ENCODE results near the gene TCEAL3.
"Not testable (repeated sequence)": the region's sequence is repeated elsewhere in the genome, so short reads cannot be mapped to it uniquely, and the experiment has no call there.

TCEAL3 gene

GRCh38 chrX:103637604-103638338 lies 30.0 kb downstream of the TCEAL3 start:
- Histone ChIP-seq H3K79me2 (ENCODE audit: insufficient read depth, low read length) (no peaks in the 10 kb centered on the region), H3K27ac (ENCODE audit: low read length) (no peak overlapping the region), H3K4me3 (ENCODE audit: low read depth in 1 of 2, low read length in 2 of 2) (no peak overlapping the region), H4K20me1 (ENCODE audit: insufficient read depth, low read length) (no peaks in the 10 kb centered on the region), H3K27me3 (ENCODE audit: insufficient read depth, low read length, poor library complexity) (no peaks in the 10 kb centered on the region), H3K4me2 (ENCODE audit: insufficient read depth, low read length) (no peak overlapping the region), H2AFZ (ENCODE audit: low read depth, low read length) (no peak overlapping the region), H3K36me3 (ENCODE audit: insufficient read depth, low read length) (no peaks in the 10 kb centered on the region), H3K9ac (ENCODE audit: low read depth, low read length) (no peak overlapping the region), H3K9me3 (ENCODE audit: insufficient read depth, low read length, severe bottlenecking) (no peaks in the 10 kb centered on the region), H3K4me1 (ENCODE audit: insufficient read depth, low read length) (no peaks in the 10 kb centered on the region)
- no peak for DNase-seq
- no peak for TF ChIP-seq CTCF (IDR thresholded peaks at IDR 0.05; ENCODE audit: borderline replicate concordance, extremely low read depth, low read length, poor library complexity, severe bottlenecking)
- no peak for TF ChIP-seq EZH2 (IDR thresholded peaks at IDR 0.05; ENCODE audit: borderline replicate concordance, low read depth, low read length, severe bottlenecking)
- no peak for ATAC-seq (ENCODE audit: insufficient read depth, low read depth)

GRCh38 chrX:103638479-103639346 lies 30.9 kb downstream of the TCEAL3 start:
- H3K36me3 ChIP-seq (ENCODE audit: insufficient read depth, low read length); H2AFZ ChIP-seq (ENCODE audit: low read depth, low read length); H3K79me2 ChIP-seq (ENCODE audit: insufficient read depth, low read length); ATAC-seq (ENCODE audit: insufficient read depth, low read depth); H3K9me3 ChIP-seq (ENCODE audit: insufficient read depth, low read length, severe bottlenecking); H3K27ac ChIP-seq (ENCODE audit: low read length); H4K20me1 ChIP-seq (ENCODE audit: insufficient read depth, low read length); DNase-seq; H3K4me3 ChIP-seq (ENCODE audit: low read depth in 1 of 2, low read length in 2 of 2); H3K4me1 ChIP-seq (ENCODE audit: insufficient read depth, low read length); H3K4me2 ChIP-seq (ENCODE audit: insufficient read depth, low read length); H3K27me3 ChIP-seq (ENCODE audit: insufficient read depth, low read length, poor library complexity); H3K9ac ChIP-seq (ENCODE audit: low read depth, low read length): not testable (repeated sequence)

GRCh38 chrX:103640401-103641155 lies 32.8 kb downstream of the TCEAL3 start:
- ATAC-seq (ENCODE audit: insufficient read depth, low read depth) (no peak), DNase-seq (no peak)
- no peak overlapping the region for H3K9ac ChIP-seq (ENCODE audit: low read depth, low read length)
- H3K79me2 ChIP-seq (ENCODE audit: insufficient read depth, low read length), result no peaks in the 10 kb centered on the region
- no peaks in the 10 kb centered on the region for H3K4me1 ChIP-seq (ENCODE audit: insufficient read depth, low read length)
- TF ChIP-seq CTCF (IDR thresholded peaks at IDR 0.05; ENCODE audit: borderline replicate concordance, extremely low read depth, low read length, poor library complexity, severe bottlenecking) (no peak), EZH2 (IDR thresholded peaks at IDR 0.05; ENCODE audit: borderline replicate concordance, low read depth, low read length, severe bottlenecking) (no peak)
- H3K4me3 ChIP-seq (ENCODE audit: low read depth in 1 of 2, low read length in 2 of 2), result no peak overlapping the region
- no peak overlapping the region for H2AFZ ChIP-seq (ENCODE audit: low read depth, low read length)
- H3K4me2 ChIP-seq (ENCODE audit: insufficient read depth, low read length), result no peak overlapping the region
- H3K27ac ChIP-seq (ENCODE audit: low read length), result no peak overlapping the region
- no peaks in the 10 kb centered on the region for H3K9me3 ChIP-seq (ENCODE audit: insufficient read depth, low read length, severe bottlenecking)
- H3K36me3 ChIP-seq (ENCODE audit: insufficient read depth, low read length), result no peaks in the 10 kb centered on the region
- no peaks in the 10 kb centered on the region for H3K27me3 ChIP-seq (ENCODE audit: insufficient read depth, low read length, poor library complexity)
- no peaks in the 10 kb centered on the region for H4K20me1 ChIP-seq (ENCODE audit: insufficient read depth, low read length)
